Measurements from ENCODE around the gene RFX2.

GRCh38 chr19:5974721-5975387 is 135.4 kb downstream of the RFX2 start:
- TF ChIP-seq CTCF (IDR thresholded peaks at IDR 0.05; ENCODE audit: insufficient read depth, low read length) (no peak), POLR2AphosphoS5 (IDR thresholded peaks at IDR 0.05; ENCODE audit: low read depth) (no peak), GABPA (IDR thresholded peaks at IDR 0.05; ENCODE audit: low read depth) (no peak), SPI1 (IDR thresholded peaks at IDR 0.05; ENCODE audit: borderline replicate concordance, low read depth) (no peak)
- TF ChIP-seq, protein P1, sequence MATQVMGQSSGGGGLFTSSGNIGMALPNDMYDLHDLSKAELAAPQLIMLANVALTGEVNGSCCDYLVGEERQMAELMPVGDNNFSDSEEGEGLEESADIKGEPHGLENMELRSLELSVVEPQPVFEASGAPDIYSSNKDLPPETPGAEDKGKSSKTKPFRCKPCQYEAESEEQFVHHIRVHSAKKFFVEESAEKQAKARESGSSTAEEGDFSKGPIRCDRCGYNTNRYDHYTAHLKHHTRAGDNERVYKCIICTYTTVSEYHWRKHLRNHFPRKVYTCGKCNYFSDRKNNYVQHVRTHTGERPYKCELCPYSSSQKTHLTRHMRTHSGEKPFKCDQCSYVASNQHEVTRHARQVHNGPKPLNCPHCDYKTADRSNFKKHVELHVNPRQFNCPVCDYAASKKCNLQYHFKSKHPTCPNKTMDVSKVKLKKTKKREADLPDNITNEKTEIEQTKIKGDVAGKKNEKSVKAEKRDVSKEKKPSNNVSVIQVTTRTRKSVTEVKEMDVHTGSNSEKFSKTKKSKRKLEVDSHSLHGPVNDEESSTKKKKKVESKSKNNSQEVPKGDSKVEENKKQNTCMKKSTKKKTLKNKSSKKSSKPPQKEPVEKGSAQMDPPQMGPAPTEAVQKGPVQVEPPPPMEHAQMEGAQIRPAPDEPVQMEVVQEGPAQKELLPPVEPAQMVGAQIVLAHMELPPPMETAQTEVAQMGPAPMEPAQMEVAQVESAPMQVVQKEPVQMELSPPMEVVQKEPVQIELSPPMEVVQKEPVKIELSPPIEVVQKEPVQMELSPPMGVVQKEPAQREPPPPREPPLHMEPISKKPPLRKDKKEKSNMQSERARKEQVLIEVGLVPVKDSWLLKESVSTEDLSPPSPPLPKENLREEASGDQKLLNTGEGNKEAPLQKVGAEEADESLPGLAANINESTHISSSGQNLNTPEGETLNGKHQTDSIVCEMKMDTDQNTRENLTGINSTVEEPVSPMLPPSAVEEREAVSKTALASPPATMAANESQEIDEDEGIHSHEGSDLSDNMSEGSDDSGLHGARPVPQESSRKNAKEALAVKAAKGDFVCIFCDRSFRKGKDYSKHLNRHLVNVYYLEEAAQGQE (IDR thresholded peaks at IDR 0.05; ENCODE audit: insufficient replicate concordance, low read depth), result no peak
